Activated CD4-positive, alpha-beta memory T cell treated with anti-CD3 and anti-CD28 coated beads for 36 hours (primary cell): Measurements from ENCODE around the gene HDAC9. TPM values are rescaled to one million over a fixed set of nuclear protein-coding genes. Genes with fewer than 3 reads are reported as not detected.
"Not testable (repeated sequence)": the region's sequence is repeated elsewhere in the genome, so short reads cannot be mapped to it uniquely, and the experiment has no call there.

ENCODE experiments used
- CTCF ChIA-PET: fragments of 350-600 bp; sonication (Branson Sonifier 250); formaldehyde crosslinking; loops from one replicate; lab custom pipeline; 2021; ENCODE audit warnings: antibody characterized with exemption, inconsistent platforms; lab: Charles Lee
- POLR2A ChIA-PET: fragments of 350-600 bp; sonication (Branson Sonifier 250); formaldehyde crosslinking; loops from one replicate; lab custom pipeline; 2021; ENCODE audit warnings: antibody characterized with exemption; lab: Charles Lee
- DNase-seq: peaks from one replicate; pipeline ENCODE4 v3.0.0-alpha.2; 2020
- H3K27ac Mint-ChIP-seq: one replicate; pipeline ENCODE4 v1.8.0; 2021; ENCODE audit warnings: mixed read lengths
- H3K27me3 Mint-ChIP-seq: one replicate; pipeline ENCODE4 v1.8.0; 2021; ENCODE audit warnings: mixed read lengths
- H3K36me3 Mint-ChIP-seq: one replicate; pipeline ENCODE4 v1.8.0; 2021; ENCODE audit warnings: mixed read lengths
- H3K4me1 Mint-ChIP-seq: one replicate; pipeline ENCODE4 v1.8.0; 2021; ENCODE audit warnings: low read depth, mixed read lengths
- H3K4me3 Mint-ChIP-seq: one replicate; pipeline ENCODE4 v1.8.0; 2021; ENCODE audit warnings: mild to moderate bottlenecking, mixed read lengths
- H3K9me3 Mint-ChIP-seq: one replicate; pipeline ENCODE4 v1.8.0; 2021; ENCODE audit warnings: mixed read lengths
- intact Hi-C: fragments of 100-400 bp; cut with micrococcal nuclease; formaldehyde crosslinking; loops from one replicate; pipeline ENCODE4 v1.15.1; 2023
- total RNA-seq, 2 experiments: library from RNA; stranded (reverse); gene quantifications; one replicate each; pipeline ENCODE4 v1.2.3, GENCODE V29; 2021

The HDAC9 gene
- total RNA-seq, 2 experiments from 2014 or later = 1.0 to 1.1 TPM

DNA sequence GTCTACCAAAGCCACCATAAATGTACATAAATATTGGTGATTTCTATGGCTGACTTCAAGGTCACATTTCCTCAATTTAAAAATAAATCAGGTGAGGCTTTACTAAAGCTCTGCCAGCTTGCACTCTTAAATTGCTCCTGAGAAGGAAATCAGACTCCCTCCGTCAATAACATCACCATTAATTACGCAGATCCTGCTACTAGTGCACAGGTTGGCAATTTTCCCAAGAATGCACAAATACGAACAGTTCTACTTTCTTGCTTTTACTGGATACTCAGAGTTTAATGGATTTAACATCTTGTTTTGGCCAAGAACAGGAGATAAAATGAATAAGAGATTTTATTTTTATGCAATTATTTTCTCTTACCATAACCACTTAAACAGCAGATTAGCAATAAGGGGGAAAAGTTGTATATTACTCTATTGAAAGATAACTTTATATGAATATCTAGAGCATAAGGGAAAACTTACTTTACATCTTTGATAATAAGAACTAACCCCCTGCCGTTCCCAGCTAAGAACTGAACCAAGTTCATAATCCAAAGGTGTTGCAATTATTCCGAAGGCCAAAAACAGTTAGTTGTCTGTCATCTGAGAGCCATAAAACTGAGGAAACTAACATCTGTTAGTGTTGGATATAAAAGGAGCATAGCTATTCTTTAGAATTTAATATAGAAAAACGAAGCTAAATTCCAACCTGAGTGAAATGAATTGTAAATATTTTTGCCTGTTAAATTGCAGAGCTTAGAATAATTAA lies 481.3 kb downstream of the HDAC9 start:
- intact Hi-C loops = no loop called here
- CTCF ChIA-PET = interaction anchor here (0.6 kb wide), 1 partner anchor 66 kb away, joined by 4 read pairs; no protein-coding TSS in a partner anchor
- H3K36me3 Mint-ChIP-seq = no peaks in the 10 kb centered on the region
- no peak overlapping the region for H3K4me3 Mint-ChIP-seq
- peaks cover 13% of the 10 kb centered on the region for H3K9me3 Mint-ChIP-seq
- H3K4me1 Mint-ChIP-seq = no peaks in the 10 kb centered on the region
- DNase-seq = no peak
- H3K27me3 Mint-ChIP-seq = no peaks in the 10 kb centered on the region
- POLR2A ChIA-PET = no interaction called here
- no peak overlapping the region for H3K27ac Mint-ChIP-seq

GRCh38 chr7:18978108-18978495 lies 482.6 kb downstream of the HDAC9 start:
- H3K9me3 Mint-ChIP-seq = peaks cover 14% of the 10 kb centered on the region
- ChIA-PET CTCF (no interaction called here), POLR2A (no interaction called here)
- H3K4me1 Mint-ChIP-seq = no peaks in the 10 kb centered on the region
- H3K36me3 Mint-ChIP-seq = no peaks in the 10 kb centered on the region
- no peak for DNase-seq
- H3K27ac Mint-ChIP-seq = no peak overlapping the region
- H3K27me3 Mint-ChIP-seq = no peaks in the 10 kb centered on the region
- intact Hi-C loops = no loop called here
- H3K4me3 Mint-ChIP-seq = no peak overlapping the region

DNA sequence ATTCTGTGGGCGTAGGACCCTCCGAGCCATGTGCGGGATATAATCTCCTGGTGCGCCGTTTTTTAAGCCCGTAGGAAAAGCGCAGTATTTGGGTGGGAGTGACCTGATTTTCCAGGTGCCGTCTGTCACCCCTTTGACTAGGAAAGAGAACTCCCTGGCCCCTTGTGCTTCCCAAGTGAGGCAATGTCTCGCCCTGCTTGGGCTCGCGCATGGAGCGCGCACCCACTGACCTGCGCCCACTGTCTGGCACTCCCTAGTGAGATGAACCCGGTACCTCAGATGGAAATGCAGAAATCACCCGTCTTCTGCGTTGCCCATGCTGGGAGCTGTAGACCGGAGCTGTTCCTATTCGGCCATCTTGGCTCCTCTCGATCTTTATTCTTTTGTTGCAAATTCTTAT lies 495.2 kb downstream of the HDAC9 start:
- DNase-seq, H3K27ac Mint-ChIP-seq, H3K27me3 Mint-ChIP-seq, CTCF ChIA-PET, POLR2A ChIA-PET, H3K4me1 Mint-ChIP-seq, H3K36me3 Mint-ChIP-seq, intact Hi-C loops, H3K4me3 Mint-ChIP-seq, H3K9me3 Mint-ChIP-seq: not testable (repeated sequence)

- CTCF ChIA-PET = no interaction called here
- peaks cover 2% of the 10 kb centered on the region for H3K9me3 Mint-ChIP-seq
Observed at GRCh38 chr7:18993933-18994668, 498.6 kb downstream of the HDAC9 start.

GRCh38 chr7:18995270-18995671 lies 499.7 kb downstream of the HDAC9 start:
- H3K9me3 Mint-ChIP-seq = peaks cover 2% of the 10 kb centered on the region
- H3K4me1 Mint-ChIP-seq = no peaks in the 10 kb centered on the region
- ChIA-PET CTCF (no interaction called here), POLR2A (no interaction called here)
- DNase-seq = no peak
- intact Hi-C loops = no loop called here
- H3K27ac Mint-ChIP-seq = no peak overlapping the region
- H3K4me3 Mint-ChIP-seq = no peak overlapping the region
- H3K36me3 Mint-ChIP-seq = no peaks in the 10 kb centered on the region
- no peaks in the 10 kb centered on the region for H3K27me3 Mint-ChIP-seq

More at GRCh38 chr7:18993933-18994668, 498.6 kb downstream of the HDAC9 start:
- no peak for DNase-seq
- Mint-ChIP-seq H3K27me3 (no peaks in the 10 kb centered on the region), H3K4me3 (no peak overlapping the region), H3K36me3 (no peaks in the 10 kb centered on the region), H3K4me1 (no peaks in the 10 kb centered on the region), H3K27ac (no peak overlapping the region)
- intact Hi-C loops = no loop called here
- POLR2A ChIA-PET = no interaction called here

GRCh38 chr7:18995811-18996426 lies 500.4 kb downstream of the HDAC9 start:
- DNase-seq = no peak
- H3K4me3 Mint-ChIP-seq = no peak overlapping the region
- H3K27ac Mint-ChIP-seq = no peak overlapping the region
- intact Hi-C loops = no loop called here
- H3K27me3 Mint-ChIP-seq = no peaks in the 10 kb centered on the region
- no peaks in the 10 kb centered on the region for H3K36me3 Mint-ChIP-seq
- peaks cover 2% of the 10 kb centered on the region for H3K9me3 Mint-ChIP-seq
- ChIA-PET POLR2A (no interaction called here), CTCF (no interaction called here)
- H3K4me1 Mint-ChIP-seq = no peaks in the 10 kb centered on the region

DNA sequence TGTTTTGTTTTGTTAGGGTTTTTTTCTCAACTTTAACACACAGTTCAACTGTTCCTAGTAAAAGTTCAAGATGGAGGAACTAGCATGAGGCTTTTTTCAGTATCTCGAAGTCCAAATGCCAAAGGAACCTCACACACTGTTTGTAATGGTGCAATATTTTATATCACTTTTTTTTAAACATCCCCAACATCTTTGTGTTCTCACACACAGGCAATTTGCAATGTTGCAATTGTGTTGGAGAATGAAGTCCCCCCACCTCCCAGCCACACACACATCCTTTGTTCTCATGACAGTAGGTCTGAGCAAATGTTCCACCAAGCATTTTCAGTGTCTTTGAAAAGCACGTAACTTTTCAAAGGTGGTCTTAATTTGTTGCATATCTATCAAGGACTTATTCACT lies 501.0 kb downstream of the HDAC9 start:
- no peak for DNase-seq
- Mint-ChIP-seq H3K27me3 (no peaks in the 10 kb centered on the region), H3K4me1 (no peaks in the 10 kb centered on the region), H3K27ac (no peak overlapping the region), H3K9me3 (peaks cover 2% of the 10 kb centered on the region), H3K4me3 (no peak overlapping the region), H3K36me3 (no peaks in the 10 kb centered on the region)
- CTCF ChIA-PET = no interaction called here
- intact Hi-C loops = no loop called here
- POLR2A ChIA-PET = no interaction called here

DNA sequence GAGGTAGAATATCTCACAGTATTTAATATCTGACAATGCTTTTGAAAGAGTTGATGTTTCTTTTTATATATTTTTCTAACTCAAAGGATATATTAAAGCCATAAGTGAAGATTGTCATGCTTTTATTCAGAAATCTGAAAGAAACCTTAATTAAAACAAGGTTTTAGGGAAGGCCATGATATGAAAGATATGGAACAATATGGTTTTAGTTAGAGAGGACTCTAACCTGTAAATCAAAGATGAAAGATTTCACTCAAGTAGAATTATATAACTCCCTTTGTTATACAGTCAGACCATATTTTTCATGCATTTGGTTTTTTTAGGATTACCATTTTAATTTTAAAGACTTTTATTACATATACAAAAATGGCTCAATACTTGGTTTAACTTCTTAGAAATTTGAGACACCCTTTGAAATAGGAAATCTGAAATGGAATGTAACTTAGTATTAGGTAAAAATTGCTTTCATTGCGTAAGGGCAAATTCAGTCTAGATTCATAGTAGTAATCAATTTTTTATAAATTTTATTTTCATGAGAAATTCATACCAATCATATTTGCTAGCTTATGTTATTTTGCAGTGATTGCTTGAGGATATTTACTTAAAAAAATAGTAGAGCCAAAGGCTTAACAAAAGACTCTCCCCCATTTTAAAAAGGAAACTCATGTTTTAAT lies 502.1 kb downstream of the HDAC9 start:
- intact Hi-C loops = no loop called here
- ChIA-PET POLR2A (no interaction called here), CTCF (no interaction called here)
- H3K27ac Mint-ChIP-seq = no peak overlapping the region
- DNase-seq = no peak
- no peaks in the 10 kb centered on the region for H3K4me1 Mint-ChIP-seq
- no peak overlapping the region for H3K4me3 Mint-ChIP-seq
- no peaks in the 10 kb centered on the region for H3K36me3 Mint-ChIP-seq
- H3K27me3 Mint-ChIP-seq = no peaks in the 10 kb centered on the region
- H3K9me3 Mint-ChIP-seq = peaks cover 2% of the 10 kb centered on the region

DNA sequence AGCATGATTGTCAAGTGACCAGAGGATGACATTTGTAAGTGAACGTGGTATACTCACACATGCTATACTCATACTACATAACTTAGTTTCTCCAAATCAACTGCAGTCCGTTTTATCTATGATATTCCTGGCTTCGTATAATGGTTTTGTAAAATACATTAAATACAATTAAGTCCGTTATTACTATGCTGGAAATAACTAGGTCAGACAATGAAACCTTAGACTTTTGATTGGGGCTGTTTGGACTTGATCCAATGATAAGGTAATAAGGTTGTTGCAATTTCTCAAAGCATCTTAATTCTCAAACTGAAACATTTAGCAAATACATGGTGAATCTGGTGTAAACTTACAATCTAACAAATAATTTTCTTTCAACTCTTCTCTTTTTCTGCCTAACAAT lies 504.9 kb downstream of the HDAC9 start:
- intact Hi-C loops = no loop called here
- no peak for DNase-seq
- CTCF ChIA-PET = no interaction called here
- Mint-ChIP-seq H3K4me3 (no peak overlapping the region), H3K27ac (no peak overlapping the region), H3K9me3 (peaks cover 2% of the 10 kb centered on the region), H3K4me1 (no peaks in the 10 kb centered on the region), H3K36me3 (no peaks in the 10 kb centered on the region), H3K27me3 (no peaks in the 10 kb centered on the region)
- POLR2A ChIA-PET = no interaction called here

- ChIA-PET POLR2A (no interaction called here), CTCF (no interaction called here)
- Mint-ChIP-seq H3K27ac (no peak overlapping the region), H3K4me3 (no peak overlapping the region), H3K27me3 (no peaks in the 10 kb centered on the region), H3K4me1 (no peaks in the 10 kb centered on the region), H3K9me3 (peaks cover under 1% of the 10 kb centered on the region), H3K36me3 (no peaks in the 10 kb centered on the region)
- intact Hi-C loops = no loop called here
- DNase-seq = no peak
Observed at GRCh38 chr7:19001854-19002253, 506.3 kb downstream of the HDAC9 start.

DNA sequence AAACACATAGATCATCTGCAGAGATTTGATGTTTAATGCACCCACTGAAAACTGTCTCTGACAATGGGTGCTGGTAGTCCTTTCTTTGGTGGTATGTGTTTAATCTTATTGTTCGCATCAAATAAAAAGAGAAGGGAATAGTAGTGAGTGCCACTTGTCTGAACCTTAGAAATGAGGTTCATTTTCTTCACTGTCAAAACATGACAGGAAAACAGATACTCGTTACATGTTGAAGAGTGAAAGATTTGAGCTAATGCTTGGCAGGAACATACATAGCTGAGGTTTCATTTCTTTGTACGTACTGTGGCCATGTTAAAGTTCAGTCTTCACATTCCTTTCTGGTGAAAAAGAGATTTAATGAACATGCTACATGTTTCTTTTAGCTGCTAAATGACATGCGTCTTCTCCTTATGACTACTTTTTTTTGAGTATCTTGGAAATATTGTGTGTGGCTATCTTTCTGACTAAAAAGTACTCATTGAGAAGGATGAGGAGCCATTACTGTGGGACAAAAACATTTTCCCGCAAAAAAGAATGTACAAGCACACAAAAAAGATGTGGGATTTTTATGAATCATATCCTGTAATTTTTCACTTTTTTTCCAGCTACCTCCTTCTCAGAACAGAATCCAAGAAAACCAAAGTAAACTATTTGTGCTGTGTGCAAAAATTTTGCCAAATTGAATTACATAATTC lies 513.8 kb downstream of the HDAC9 start:
- H3K36me3 Mint-ChIP-seq = no peaks in the 10 kb centered on the region
- ChIA-PET CTCF (no interaction called here), POLR2A (no interaction called here)
- intact Hi-C loops = no loop called here
- DNase-seq = no peak
- no peak overlapping the region for H3K4me3 Mint-ChIP-seq
- no peaks in the 10 kb centered on the region for H3K4me1 Mint-ChIP-seq
- H3K27ac Mint-ChIP-seq = no peak overlapping the region
- H3K9me3 Mint-ChIP-seq = no peaks in the 10 kb centered on the region
- H3K27me3 Mint-ChIP-seq = no peaks in the 10 kb centered on the region

- no peak overlapping the region for H3K4me3 Mint-ChIP-seq
- intact Hi-C loops = no loop called here
- peaks cover 3% of the 10 kb centered on the region for H3K9me3 Mint-ChIP-seq
- no peaks in the 10 kb centered on the region for H3K4me1 Mint-ChIP-seq
- ChIA-PET CTCF (no interaction called here), POLR2A (no interaction called here)
- no peak overlapping the region for H3K27ac Mint-ChIP-seq
- H3K27me3 Mint-ChIP-seq = no peaks in the 10 kb centered on the region
- no peak for DNase-seq
- H3K36me3 Mint-ChIP-seq = no peaks in the 10 kb centered on the region
Observed at GRCh38 chr7:19009936-19010280, 514.4 kb downstream of the HDAC9 start.
